ENCODE measurements around the gene RNF13. TPM values are rescaled to one million over a fixed set of nuclear protein-coding genes. Genes with fewer than 3 reads are reported as not detected.
"Not testable (repeated sequence)": the region's sequence is repeated elsewhere in the genome, so short reads cannot be mapped to it uniquely, and the experiment has no call there.

RNF13 gene
- total RNA-seq, 1 donor from 2014 or later = 89.3 TPM

DNA sequence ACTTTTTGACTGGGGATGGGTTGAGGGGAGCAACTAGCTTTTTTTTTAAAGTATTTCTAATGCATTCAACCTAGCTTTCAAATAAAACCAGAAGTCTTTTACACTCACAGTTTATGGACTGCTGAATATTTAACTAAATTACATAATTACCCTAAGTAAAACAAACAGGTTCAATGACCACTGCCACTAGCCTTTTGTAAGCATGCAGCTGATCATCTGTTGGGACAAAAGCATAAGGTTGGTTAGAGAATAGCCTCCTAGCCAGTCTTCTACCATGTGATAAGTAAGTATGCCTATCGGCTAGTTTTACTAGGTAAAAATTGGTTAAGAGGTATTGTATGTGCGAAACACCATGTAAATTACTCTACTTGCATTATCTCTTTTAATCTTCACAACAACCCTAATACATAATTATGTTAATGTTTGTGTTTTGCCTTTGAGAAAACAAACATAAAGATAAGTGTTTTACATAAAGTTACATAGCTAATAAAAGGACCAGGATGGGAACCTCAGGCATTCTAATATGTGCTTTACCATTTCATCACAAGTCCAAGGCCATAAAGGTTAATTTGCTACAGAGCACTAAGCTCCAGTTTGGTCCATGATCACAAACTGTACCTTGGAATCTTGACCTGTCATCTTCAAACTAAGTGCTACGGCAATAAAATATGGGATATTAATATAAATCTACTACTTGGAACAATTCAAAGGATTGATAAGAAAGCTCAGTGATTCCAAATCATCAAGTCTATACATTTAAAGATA is 144.5 kb downstream of the RNF13 start:
- no peak for DNase-seq

DNA sequence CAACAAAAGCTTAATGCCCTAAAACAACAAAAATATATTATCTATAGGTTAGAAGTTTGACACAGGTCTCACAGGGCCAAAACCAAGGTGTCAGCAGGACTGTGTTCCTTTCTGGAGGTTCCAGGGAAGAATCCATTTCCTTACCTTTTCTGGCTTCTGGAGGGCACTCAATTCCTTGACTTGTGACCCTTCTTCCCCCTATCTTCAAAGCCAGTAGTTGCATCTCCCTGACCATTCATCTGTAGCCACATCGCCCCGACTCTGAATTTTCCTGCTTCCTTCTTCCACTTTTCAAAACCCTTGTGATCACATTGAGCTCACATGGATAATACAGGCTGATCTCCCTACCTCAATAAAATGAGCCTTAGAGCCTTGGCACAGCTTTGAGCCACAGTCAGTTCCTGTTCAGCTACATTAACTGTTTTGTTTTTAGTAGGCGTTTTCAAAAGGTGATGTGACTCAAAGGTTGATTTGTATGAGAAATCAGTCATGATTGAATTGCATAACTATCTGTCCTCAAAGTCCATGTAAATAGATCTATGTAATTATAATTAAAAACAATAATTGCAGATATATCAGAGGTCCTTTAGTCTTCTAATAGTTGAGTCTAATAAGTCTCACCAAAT is 145.3 kb downstream of the RNF13 start:
- no peak for DNase-seq

DNA sequence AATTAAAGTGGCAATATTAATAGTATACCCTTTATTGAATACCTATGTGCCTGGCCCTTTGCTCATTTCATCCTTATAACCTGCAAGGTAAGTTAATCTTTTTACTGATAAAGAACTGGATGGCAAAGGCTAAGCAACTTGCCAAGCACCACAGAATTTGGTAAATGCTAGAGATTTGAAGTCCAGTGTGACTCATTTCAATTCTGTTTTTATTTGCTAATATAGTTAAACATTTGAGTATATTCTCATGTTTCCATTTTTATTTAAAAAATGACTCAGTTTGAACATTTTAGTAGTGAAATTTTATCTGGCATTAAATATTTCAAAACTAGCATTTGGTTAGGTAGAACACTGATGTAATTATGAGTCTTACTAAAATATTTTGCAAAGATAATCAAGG is 146.4 kb downstream of the RNF13 start:
- DNase-seq = no peak

DNA sequence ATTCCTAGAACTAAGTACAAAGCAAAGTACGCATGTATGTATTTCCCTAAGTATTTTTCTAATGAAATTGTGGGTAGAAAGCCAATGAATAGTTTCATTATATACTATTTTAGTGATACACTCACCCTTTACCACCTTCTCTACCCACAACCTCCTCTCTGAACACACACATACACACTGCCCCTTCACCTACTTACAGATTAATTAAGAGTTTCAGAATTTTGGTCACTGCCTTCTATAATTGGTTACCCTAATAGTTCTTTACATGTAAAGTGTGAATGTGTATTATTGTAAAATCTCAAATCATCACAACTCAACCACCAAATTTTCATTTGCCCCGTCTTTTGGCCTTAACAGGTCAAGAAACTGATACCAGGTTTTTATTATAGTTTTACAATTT is 150.5 kb downstream of the RNF13 start:
- DNase-seq = no peak

DNA sequence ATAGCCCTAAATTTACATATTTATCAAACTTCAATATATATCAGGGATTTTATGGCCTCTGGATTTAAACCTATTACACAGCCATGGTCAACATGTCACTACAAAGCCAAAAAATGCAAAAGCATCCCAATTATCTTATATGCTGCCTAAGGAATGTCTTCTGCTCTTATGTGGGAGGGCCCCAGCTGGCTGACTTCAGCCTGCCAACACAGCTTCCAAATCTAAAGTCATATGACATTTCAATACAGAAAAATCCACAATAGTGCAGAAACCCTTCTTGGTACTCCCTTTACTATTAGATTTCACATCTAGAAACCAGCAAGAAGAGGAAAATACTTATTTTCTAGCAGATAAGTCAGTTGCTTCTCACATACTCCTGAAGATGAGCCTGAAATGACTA is 151.3 kb downstream of the RNF13 start:
- no peak for DNase-seq

DNA sequence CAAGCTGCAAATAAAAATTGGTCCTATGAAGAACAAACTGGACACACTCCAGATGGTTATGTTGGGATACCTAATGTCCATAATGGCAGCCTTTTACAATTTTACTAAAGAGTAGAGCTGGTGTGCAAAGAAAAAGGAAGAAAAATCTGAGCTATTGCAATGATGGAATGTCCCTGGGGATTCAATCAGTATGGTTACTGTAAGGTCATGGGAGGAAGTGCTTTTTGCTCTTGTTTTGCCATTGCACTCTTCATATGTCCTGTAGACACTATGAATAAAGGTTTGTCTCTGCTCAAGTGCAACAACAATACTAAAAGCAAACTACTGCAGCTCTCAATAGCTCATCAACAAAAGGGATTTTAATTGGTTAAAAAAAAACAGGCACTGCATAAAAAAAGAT is 152.3 kb downstream of the RNF13 start:
- no peak for DNase-seq

DNA sequence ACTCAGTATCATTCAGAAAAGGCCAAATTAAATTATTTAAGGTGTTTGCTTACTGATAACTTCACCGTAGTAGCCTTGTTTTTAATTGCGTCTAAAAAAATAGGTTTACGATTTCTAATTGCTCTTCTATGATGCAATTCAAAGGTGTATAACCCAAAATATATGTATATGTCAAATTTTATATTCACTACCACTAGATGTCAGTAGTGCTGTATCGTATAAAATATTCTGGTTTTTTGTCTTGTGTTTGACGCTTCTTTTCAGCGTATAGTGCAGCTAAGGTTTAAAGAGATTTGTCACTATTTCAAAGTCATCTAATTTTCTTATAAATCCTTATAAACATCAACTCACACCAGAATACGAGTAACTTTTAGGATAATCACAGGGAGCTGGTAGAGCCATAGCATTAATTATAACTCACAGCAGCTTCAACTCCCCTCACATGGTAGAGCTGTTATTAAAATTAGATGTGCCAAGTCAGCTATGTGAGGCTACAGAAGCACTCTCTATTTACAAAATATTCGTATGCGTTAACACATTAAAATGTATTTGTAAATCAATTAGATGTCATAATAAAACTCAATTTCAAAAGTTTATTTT is 154.2 kb downstream of the RNF13 start:
- peak; percentile 50 for DNase-seq

DNA sequence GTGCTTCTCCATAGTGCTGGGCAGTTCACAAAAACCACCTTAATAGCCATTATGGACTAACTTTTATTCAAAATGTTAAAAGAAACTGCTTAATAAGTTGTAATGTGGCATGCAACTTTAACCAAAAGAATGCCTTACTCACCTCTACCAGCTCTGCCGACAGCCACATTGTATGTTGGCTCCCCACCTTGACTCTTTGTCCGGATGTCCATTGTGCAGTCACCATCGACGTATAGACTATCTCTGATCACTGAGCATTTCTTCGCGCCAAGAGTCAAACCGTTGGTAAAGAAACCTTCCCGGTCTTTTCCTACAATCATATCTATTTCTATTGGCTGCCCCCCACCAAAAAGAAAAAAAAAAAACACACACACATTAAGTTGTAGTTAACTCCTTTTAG is 155.2 kb downstream of the RNF13 start:
- no peak for DNase-seq

DNA sequence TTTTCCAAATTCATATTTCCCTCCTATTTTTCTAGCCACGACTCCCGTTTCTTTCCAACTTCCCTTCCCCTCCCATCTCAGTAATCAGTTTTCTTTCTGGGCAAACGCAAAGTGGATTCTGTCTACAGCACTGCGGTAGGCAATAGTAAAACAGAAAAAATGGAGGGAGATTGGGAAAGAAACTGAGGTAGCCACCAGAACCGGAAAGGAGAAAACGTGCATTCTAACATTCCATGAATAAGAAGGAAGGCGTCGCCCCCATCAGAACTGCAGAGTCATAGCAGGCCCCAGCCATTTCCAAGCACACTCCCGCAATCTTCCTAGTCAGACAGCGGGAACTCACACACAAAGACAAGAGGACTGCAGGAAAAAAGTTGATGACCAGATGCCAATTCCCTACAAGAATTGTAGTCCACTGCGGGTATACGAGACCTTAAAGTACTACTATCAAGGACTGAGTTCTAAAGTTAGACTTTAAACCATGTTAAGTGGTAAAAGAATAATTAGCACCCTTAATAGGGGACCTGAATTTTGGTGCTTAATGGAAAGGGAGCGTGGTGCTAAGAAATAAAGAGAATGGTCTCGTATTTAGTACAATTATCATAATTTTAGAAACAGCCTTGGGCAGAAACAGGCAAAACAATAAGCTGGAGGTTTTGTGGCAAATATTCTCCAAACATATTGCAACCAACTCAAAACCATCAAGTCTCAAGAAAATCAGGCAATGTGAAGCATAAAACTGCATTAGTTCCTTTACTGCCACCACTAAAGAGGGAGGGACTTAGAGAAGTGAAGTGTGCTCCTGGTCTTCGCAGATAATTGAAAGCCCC is 156.3 kb downstream of the RNF13 start:
- DNase-seq = peak; percentile 74

DNA sequence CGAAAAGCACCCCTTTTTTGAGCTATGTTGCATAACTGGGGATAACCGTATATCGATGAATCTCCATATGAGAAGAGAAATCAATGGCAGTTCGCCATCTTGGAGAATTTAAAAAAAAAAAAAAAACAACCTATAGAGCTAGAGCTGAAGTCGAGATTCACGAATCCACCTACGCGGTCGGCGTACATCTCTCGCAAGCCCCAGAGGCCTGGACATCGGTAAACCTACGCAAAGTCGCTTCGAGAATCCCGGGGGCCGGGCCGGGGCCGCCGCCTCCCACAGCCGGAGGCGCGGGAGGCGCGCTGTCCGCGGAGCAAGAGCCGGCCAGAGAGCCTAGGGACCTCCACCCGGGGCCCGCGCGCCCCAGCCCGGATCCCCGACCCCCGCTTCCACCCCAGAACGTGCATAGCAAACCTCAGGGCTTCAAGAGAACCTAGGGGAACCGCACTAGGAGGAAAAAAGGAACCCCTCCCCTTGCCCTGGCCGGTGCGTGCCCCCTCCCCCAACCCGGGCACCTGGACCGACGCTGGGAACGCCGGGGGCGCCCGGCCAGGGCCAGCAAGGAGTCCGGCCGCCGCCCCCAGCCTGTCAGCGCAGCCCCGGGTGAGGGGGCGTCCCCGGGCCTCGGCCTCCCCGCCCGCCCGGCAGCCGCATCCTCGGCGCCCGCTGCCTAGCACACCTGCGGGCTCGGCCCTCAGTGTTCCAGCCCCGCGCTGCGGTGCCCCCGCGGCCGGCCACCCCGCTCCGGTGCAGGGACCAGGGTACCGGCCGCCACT is 157.1 kb downstream of the RNF13 start:
- peak; percentile 87 for DNase-seq

DNA sequence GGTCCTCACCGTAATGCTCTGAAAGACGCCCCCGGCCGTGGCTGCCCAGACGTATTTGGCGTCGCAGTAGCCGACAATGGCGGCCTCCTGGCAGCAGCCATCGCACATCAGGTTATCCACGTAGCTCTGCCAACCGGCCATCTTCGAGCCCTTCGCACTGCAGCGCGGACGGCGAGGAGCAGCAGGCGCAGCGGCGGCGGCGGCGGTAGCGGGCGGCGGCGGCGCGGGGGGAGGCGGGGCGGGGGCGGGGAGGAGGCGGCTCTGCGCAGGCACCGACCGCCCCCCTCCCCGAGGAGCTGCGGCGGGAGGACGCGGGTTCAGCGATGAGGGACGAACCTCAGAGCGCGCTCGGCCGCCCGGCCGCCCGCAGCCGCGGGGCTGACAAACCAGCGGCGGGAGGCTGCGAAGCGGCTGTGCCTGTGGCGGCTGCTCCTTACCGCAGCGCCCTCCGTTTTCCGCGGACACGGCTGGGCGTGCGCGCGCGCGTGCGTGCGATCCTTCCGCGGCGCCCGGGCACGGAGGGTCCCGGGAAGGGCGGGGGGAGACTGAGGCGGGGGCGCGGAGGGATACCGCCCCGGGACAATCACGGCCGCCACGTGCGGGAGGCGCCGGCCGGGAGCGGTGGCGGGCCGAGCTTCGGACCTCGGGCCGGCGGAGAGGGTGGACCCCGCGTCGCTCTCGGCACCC is 157.8 kb downstream of the RNF13 start, which contains the start of gene PFN2:
PFN2 (minus strand) TSS at position 180 of the 687 bp plus-strand sequence; CDS start at position 141, 39 bp downstream.
- DNase-seq = peak; percentile 92

DNA sequence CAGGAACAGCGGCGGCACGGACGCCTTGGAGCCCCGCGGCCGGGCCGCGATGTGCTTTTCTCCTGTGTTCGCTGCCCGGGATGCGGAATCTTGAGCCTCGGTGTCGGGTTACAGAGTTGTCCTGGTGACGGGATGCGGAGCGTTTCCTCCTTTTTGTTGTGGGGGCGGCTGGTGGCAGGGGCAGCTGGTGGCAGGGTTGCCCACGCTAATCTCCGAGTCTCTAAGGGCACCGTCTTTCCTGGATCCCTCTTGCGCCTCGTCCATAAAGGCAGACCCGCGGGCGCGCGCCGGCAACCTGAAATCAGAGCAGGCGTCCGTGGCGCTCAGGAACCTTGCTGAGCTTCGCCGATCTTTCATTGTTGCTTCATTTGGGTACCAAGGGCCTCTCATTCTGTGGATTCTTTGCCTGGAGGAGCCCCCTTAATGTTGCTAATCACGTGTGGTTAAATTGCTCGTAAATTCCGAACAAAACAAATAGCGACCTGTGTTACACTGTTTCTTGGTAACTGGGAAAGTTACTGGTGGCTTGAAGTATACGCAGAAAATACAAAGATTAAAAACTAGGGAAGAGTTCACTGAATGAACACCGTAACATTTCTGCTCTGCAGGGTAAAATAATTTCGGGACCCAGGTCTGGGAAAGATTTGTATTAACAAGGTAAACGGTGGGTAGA is 158.5 kb downstream of the RNF13 start:
- DNase-seq = peak; percentile 87

DNA sequence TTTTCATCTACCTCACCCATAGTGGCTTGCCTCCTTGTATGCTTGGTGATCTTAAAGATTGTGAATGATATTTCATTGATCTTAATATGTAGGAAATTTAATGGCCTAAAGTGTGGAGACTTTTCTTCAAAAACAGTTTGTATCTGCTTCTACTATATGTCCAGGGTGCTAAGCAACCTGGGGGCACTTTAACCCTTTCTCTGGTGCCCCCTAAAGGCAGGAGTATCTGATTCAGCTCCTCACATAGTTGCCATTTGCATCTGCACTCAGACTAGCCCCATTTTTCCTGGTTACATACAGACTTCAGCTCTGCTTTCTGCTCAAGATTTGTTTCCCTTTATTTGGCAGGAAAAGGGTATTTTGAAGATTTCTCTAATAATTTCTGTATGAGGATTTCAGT is 162.9 kb downstream of the RNF13 start:
- no peak for DNase-seq

DNA sequence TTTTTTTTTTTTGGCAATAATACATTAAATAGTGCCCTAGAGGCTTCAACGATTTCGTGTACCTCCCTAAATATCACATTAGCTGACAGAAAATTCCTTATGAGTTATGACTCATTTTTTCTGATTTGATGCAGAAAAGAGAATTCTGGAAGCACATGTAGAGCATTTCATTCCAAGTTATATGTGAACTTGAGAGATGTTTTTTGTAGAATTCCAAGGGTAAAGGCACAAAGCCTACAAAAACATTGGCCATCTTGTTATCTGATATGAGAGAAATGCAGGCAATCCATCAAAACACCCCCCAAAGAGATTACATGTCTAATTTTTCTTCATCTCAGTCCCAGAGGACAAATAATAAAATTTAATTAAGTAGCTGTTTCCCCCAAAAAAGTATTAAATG is 164.4 kb downstream of the RNF13 start:
- no peak for DNase-seq

DNA sequence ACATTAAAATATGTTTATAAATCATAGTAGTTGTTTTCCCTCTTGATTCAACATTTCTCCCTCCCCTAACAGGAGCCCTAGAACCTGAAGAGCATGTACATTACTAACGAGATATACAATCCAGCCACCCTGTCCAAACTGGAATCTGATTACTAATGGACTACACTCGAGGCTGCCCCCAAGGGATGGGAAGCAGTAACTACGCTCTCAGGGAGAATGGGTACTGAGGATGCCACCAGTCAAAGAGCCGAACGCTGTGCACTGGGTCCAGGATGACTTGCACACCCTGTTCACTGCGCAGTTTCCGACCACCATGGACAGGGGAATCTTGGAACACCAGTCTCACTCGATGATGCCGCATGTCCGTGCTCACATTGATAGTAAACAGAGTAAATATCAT is 169.0 kb downstream of the RNF13 start:
- DNase-seq = not testable (repeated sequence)

DNA sequence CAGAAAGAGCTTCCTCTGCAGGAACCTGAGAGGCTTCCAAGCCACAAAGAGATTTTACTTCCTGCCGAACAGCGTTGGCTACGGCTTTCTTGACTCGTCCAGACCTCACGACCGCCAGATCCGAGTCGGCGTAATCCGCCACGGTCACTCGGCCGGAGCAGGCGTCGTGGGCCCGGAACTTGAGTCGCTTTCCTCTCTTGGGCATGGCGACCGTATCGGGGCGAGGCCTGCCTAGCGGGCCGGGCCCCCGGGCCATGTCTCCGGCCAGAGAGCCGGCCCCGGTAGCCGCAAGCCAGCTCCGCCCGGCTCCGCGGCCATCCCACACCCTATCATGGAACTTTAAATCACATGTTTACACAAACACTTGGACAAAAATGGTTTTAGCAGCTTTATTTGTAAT is 170.0 kb downstream of the RNF13 start:
- DNase-seq = not testable (repeated sequence)

DNA sequence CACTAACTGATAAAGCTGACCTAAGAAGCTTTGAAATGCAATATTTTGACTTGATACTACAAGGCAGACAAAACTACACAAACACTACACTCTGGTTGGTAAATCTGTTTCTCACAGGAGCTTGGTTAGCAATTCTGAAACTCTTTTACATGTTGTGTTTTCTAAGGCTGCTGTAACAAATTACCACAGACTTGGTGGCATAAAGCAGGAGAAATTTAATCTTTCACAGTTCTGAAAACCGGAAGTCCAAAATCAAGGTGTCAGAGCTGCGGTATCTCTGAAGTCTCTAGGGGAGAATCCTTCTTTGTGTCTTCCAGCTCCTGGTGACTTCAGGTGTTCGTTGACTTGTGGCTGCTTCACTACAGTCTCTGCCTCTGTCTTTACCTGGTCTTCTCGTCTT is 170.6 kb downstream of the RNF13 start:
- DNase-seq = no peak

DNA sequence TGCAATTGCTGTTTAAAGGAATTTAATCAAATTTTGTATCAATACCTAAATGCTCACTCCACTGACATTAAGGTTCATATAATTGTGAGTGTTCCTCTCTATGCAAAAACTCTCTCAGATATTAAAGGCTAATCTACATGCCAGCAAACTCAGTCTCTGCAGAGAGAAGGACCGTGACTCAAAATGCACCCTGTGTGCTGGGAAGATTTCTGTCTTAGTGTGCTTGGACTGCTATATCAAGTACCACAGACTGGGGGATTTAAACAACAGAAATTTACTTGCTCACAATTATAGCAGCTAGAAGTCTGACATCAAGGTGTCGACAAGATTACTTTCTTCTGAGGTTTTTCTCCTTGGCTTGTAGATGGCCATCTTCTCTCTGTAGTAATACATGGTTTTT is 176.3 kb downstream of the RNF13 start:
- no peak for DNase-seq

DNA sequence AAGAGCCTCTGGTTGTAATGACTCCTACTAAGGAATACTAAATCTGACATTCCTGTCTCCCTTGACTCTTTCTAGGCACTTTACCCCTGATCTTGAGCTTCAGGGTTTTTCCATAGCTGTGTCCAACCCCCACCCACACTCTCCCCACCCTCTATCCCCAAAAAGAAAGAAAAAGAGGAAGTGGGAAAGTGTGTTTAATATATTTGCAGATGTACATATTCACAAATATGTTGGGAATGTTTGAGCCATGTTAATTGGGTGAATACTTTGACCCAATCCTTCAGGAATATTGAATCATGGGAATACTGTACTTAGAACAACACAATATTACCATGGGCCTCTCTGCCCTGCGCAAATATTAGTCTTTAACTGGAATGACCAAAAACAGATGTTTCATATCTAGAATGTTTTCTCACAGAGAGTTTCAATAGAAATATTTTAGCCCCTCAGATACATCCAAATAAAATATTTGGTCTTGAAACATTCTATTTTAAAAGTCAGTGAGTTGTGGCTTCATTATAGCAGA is 177.5 kb downstream of the RNF13 start:
- DNase-seq = peak; percentile 13

DNA sequence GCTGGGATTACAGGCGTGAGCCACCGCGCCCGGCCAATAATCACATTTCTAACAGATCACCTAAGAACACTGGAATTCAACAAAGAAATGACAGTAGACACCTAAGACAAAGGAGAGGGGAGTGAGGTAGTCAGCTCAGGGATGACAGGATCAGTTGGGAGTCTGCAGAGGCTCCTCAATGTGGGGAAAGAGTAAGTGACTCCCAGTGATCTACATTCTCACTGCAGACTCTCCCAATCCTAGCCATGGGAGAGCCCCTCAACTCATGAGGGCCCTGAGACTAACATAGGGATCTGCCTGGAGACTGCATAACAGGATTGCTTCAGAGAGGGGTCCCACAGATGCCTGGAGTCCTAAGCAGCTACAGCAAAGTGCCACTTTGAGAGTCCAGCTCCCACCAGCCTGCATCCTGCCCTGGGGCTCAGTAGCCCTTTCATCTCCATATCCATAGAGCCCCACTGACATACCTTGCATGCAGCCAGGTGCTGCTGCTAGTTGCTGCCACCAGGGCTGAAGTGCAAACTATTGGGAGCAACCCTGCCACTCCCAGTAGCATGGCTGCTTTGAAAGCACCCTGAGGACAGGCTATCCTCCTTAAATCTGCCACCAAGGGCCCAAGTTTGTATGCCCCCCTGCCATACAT is 179.5 kb downstream of the RNF13 start:
- DNase-seq = no peak
